Endothelial cell of umbilical vein (primary cell): ENCODE results near the gene TDRD10. TPM values are rescaled to one million over a fixed set of nuclear protein-coding genes. Genes with fewer than 3 reads are reported as not detected.

Source experiments
- BruUV-seq: library from RNA; stranded (reverse); fragments of 400-500 nt; replicated peaks from 2 replicates; lab custom pipeline; 2021; lab: Mats Ljungman, UMichigan
- CTCF ChIA-PET: fragments of 300-600, 350-600 bp; sonication (Branson Sonifier 250); formaldehyde crosslinking; loops from one replicate; lab custom pipeline; 2021; ENCODE audit warnings: antibody characterized with exemption, inconsistent platforms; lab: Charles Lee
- POLR2A ChIA-PET: fragments of 300-600, 350-600 bp; sonication (Branson Sonifier 250); formaldehyde crosslinking; loops from one replicate; lab custom pipeline; 2021; ENCODE audit warnings: antibody characterized with exemption, inconsistent platforms; lab: Charles Lee
- DNase-seq: peaks from one replicate; pipeline ENCODE4 v3.0.0-alpha.2; 2011; ENCODE audit warnings: low read depth, low spot score
- FAIRE-seq: peaks from 2 replicates; lab custom pipeline; 2011; peaks lifted over from hg19 to GRCh38; lab: Jason Lieb, UNC
- H2AFZ ChIP-seq: 2 replicates; pipeline ENCODE4 v1.6.0; 2012; ENCODE audit warnings: low read depth, low read length, control low read depth, inconsistent platforms
- H3K27ac ChIP-seq: 2 replicates; pipeline ENCODE4 v1.5.1; 2011; ENCODE audit warnings: low read depth, mild to moderate bottlenecking, control low read depth, low read length, moderate library complexity; ENCODE audit not compliant: insufficient read depth
- H3K27me3 ChIP-seq, 2 experiments: 2 replicates each; pipeline versions ENCODE4 v1.6.0 to v1.6.1; 2011; ENCODE audit warnings: low read length in 2 of 2, mixed read lengths in 1 of 2; ENCODE audit not compliant: control insufficient read depth in 2 of 2, insufficient read depth in 2 of 2
- H3K36me3 ChIP-seq, 2 experiments: 2 replicates in 1 of 2; 3 replicates in 1 of 2; pipeline ENCODE4 v1.5.1; 2011; ENCODE audit warnings: low read length in 2 of 2, mild to moderate bottlenecking in 1 of 2, moderate library complexity in 1 of 2; ENCODE audit not compliant: control insufficient read depth in 2 of 2, insufficient read depth in 2 of 2; ENCODE audit errors: extremely low read depth in 1 of 2
- H3K4me1 ChIP-seq: 3 replicates; pipeline ENCODE4 v1.5.1; 2011; ENCODE audit warnings: mild to moderate bottlenecking, low read length; ENCODE audit not compliant: control insufficient read depth, insufficient read depth; ENCODE audit errors: extremely low read depth
- H3K4me2 ChIP-seq: 2 replicates; pipeline ENCODE4 v1.6.1; 2011; ENCODE audit warnings: low read length, control low read depth, mixed read lengths; ENCODE audit not compliant: insufficient read depth
- H3K4me3 ChIP-seq, 3 experiments: fragments of 200-600 bp in 1 of 3; sonication (generic), shearing (Covaris generic) in 1 of 3; replicated peaks in 1 of 3; 2 replicates each; pipeline ENCODE4 v1.5.1; 2011 to 2016; ENCODE audit warnings: control low read depth in 3 of 3, low read length in 3 of 3, mild to moderate bottlenecking in 2 of 3, inconsistent platforms in 1 of 3, low read depth in 1 of 3, moderate library complexity in 1 of 3; ENCODE audit not compliant: insufficient read depth in 1 of 3
- H3K79me2 ChIP-seq: 2 replicates; pipeline ENCODE4 v1.6.0; 2012; ENCODE audit warnings: low read length, inconsistent platforms; ENCODE audit not compliant: control insufficient read depth, insufficient read depth
- H3K9ac ChIP-seq: replicated peaks from 2 replicates; pipeline ENCODE3; 2011; ENCODE audit warnings: low read length, control low read depth; ENCODE audit not compliant: insufficient read depth; ENCODE audit errors: extremely low read depth
- H3K9me1 ChIP-seq: replicated peaks from 3 replicates; pipeline ENCODE4 v1.6.0; 2011; ENCODE audit warnings: mild to moderate bottlenecking, low read length; ENCODE audit not compliant: control insufficient read depth, insufficient read depth; ENCODE audit errors: extremely low read depth
- H3K9me3 ChIP-seq: replicated peaks from 2 replicates; pipeline ENCODE4 v1.5.1; 2012; ENCODE audit warnings: low read length, inconsistent platforms; ENCODE audit not compliant: control insufficient read depth, insufficient read depth
- H4K20me1 ChIP-seq: replicated peaks from 2 replicates; pipeline ENCODE3; 2011; ENCODE audit warnings: mild to moderate bottlenecking, low read length; ENCODE audit not compliant: control insufficient read depth, insufficient read depth; ENCODE audit errors: extremely low read depth
- EZH2 ChIP-seq: IDR thresholded peaks from 2 replicates; pipeline ENCODE4 v1.6.1; 2012; ENCODE audit warnings: borderline replicate concordance, low read depth, mild to moderate bottlenecking, moderate library complexity, low read length, inconsistent platforms; ENCODE audit not compliant: severe bottlenecking
- FOS ChIP-seq: IDR thresholded peaks from 2 replicates; pipeline ENCODE4 v1.6.1; 2011; ENCODE audit warnings: mild to moderate bottlenecking, low read length, moderate library complexity, borderline replicate concordance; ENCODE audit not compliant: insufficient read depth
- GATA2 ChIP-seq: IDR thresholded peaks from 2 replicates; pipeline ENCODE4 v1.7.0; 2011; ENCODE audit warnings: low read depth, mild to moderate bottlenecking, moderate library complexity, mixed read lengths, low read length; ENCODE audit not compliant: insufficient read length, insufficient read depth
- JUN ChIP-seq: IDR thresholded peaks from 2 replicates; pipeline ENCODE4 v1.6.1; 2011; ENCODE audit warnings: borderline replicate concordance, low read depth; ENCODE audit not compliant: insufficient read length, insufficient read depth
- MYC ChIP-seq: IDR thresholded peaks from one replicate; pipeline ENCODE4 v1.6.1; 2011; ENCODE audit warnings: mild to moderate bottlenecking, low read depth, low read length
- POLR2A ChIP-seq: IDR thresholded peaks from 2 replicates; pipeline ENCODE4 v1.6.1; 2012; ENCODE audit warnings: low read depth, mild to moderate bottlenecking, control low read depth, low read length
- POLR2AphosphoS5 ChIP-seq: IDR thresholded peaks from 2 replicates; pipeline ENCODE4 v1.6.1; 2012; ENCODE audit warnings: low read depth, mild to moderate bottlenecking, control low read depth, low read length, moderate library complexity; ENCODE audit not compliant: insufficient read depth
- dilution Hi-C: fragments of 300-500 bp; cut with MboI; formaldehyde crosslinking; loops from one replicate; pipeline ENCODE4 v1.15.0; 2019; ENCODE audit warnings: low sequenced_read_pairs; ENCODE audit not compliant: extremely low pct_ligation_motif_present
- intact Hi-C: fragments of 100-400 bp; cut with micrococcal nuclease; formaldehyde crosslinking; loops from one replicate; pipeline ENCODE4 v1.10.0; 2022
- polyA plus RNA-seq, 4 experiments: library from polyadenylated mRNA; depleted of rRNA in 3 of 4; stranded (reverse) in 3 of 4; unstranded in 1 of 4; fragments of >200 nt; gene quantifications; 2 replicates each; pipeline versions ENCODE4 v1.2.1 to v1.2.3, GENCODE V29; 2011 to 2012; ENCODE audit warnings: missing spikeins in 1 of 4
- total RNA-seq: library from RNA; stranded (reverse); gene quantifications from 2 replicates; pipeline ENCODE4 v1.2.3, GENCODE V29; 2021
- TF ChIP-seq, protein P1 (sequence below), 2 donors: IDR thresholded peaks; 1 replicate in 1 of 2; 2 replicates in 1 of 2; pipeline ENCODE4 v1.5.1; 2011; ENCODE audit warnings: low read length in 2 of 2, mild to moderate bottlenecking in 2 of 2, moderate library complexity in 2 of 2, control low read depth in 1 of 2, inconsistent platforms in 1 of 2, low read depth in 1 of 2; ENCODE audit not compliant: insufficient read depth in 1 of 2; ENCODE audit errors: extremely low read depth in 1 of 2
- TF ChIP-seq, protein P2 (sequence below): IDR thresholded peaks from 2 replicates; pipeline ENCODE4 v1.6.1; 2011; ENCODE audit not compliant: insufficient read depth, insufficient read length

Gene TDRD10
- total and polyA plus RNA-seq, 2 donors (not counting 3 experiments of a cell fraction or from before 2014, with no cell fraction given), result 6.1 to 9.1 TPM

DNA sequence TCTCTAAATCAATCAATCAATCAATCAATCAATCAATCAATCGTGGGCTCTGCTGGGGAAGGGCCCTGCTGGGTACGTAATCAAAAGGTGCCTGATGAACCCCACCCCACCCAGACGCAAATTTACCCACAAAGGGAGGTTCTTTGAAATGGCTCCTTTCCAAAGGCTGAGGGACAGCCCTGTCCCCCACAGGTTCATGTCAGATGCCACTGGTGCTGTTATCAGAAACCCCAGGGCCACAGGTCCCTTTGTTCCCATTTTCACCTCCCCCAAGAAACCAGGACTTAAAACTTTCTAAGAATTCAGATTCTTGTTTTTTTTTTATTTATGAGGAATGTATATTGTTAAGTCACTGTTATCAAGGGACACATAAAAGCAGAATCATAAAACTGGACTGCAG, 79.7 kb downstream of the TDRD10 start:
- no peaks in the 10 kb centered on the region for H3K9me3 ChIP-seq
- FAIRE-seq (no peak), DNase-seq (no peak)
- no peak overlapping the region for H2AFZ ChIP-seq
- H3K27me3 ChIP-seq, result no peaks in the 10 kb centered on the region
- no TSS peak for BruUV-seq
- no peak overlapping the region for H3K9ac ChIP-seq
- H3K79me2 ChIP-seq, result no peaks in the 10 kb centered on the region
- H3K4me1 ChIP-seq, result peaks cover 28% of the 10 kb centered on the region
- ChIA-PET POLR2A (no interaction called here), CTCF (interaction anchor here (1.2 kb wide), 1 partner anchor 22 kb away, joined by 3 read pairs; no protein-coding TSS in a partner anchor)
- no peak overlapping the region for H3K27ac ChIP-seq
- no peak overlapping the region for H3K4me3 ChIP-seq
- no peak for TF ChIP-seq MYC
- no peak for TF ChIP-seq POLR2A
- TF ChIP-seq JUN, result no peak
- no peak for TF ChIP-seq EZH2
- TF ChIP-seq FOS, result no peak
- TF ChIP-seq, protein P1, sequence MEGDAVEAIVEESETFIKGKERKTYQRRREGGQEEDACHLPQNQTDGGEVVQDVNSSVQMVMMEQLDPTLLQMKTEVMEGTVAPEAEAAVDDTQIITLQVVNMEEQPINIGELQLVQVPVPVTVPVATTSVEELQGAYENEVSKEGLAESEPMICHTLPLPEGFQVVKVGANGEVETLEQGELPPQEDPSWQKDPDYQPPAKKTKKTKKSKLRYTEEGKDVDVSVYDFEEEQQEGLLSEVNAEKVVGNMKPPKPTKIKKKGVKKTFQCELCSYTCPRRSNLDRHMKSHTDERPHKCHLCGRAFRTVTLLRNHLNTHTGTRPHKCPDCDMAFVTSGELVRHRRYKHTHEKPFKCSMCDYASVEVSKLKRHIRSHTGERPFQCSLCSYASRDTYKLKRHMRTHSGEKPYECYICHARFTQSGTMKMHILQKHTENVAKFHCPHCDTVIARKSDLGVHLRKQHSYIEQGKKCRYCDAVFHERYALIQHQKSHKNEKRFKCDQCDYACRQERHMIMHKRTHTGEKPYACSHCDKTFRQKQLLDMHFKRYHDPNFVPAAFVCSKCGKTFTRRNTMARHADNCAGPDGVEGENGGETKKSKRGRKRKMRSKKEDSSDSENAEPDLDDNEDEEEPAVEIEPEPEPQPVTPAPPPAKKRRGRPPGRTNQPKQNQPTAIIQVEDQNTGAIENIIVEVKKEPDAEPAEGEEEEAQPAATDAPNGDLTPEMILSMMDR (IDR thresholded peaks at IDR 0.05; ENCODE audit: extremely low read depth in 1 of 2, insufficient read depth in 1 of 2, low read depth in 1 of 2, low read length in 2 of 2), result no peak
- no peak for TF ChIP-seq GATA2
- TF ChIP-seq, protein P2, sequence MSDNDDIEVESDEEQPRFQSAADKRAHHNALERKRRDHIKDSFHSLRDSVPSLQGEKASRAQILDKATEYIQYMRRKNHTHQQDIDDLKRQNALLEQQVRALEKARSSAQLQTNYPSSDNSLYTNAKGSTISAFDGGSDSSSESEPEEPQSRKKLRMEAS, result no peak
- no peak for TF ChIP-seq POLR2AphosphoS5
- H4K20me1 ChIP-seq, result peaks cover 2% of the 10 kb centered on the region
- intact Hi-C loops, result no loop called here
- dilution Hi-C loops, result no loop called here
- H3K4me2 ChIP-seq, result no peak overlapping the region
- H3K9me1 ChIP-seq, result no peaks in the 10 kb centered on the region
- H3K36me3 ChIP-seq, result peaks cover 29 to 54% of the 10 kb centered on the region in 2 experiments
